Prostate gland (tissue), 2 donors: ENCODE measurements around the gene MAGEB3.

Experiments used
- POLR2A ChIP-seq: fragments of 450-650 bp; IDR thresholded peaks from one replicate; pipeline ENCODE4 v1.6.1; 2016; ENCODE audit warnings: antibody characterized with exemption, mild to moderate bottlenecking
- TF ChIP-seq, protein P1 (sequence below), 4 experiments: fragments of 200-600 bp in 2 of 4; fragments of 450-650 bp in 2 of 4; sonication (generic) in 2 of 4; IDR thresholded peaks; 1 replicate in 3 of 4; 2 replicates in 1 of 4; pipeline ENCODE4 v1.5.1; 2016 to 2019; ENCODE audit warnings: antibody characterized with exemption in 4 of 4, mild to moderate bottlenecking in 2 of 4, moderate library complexity in 2 of 4

GRCh38 chrX:30261012-30261411 lies 30.6 kb downstream of the MAGEB3 start:
- TF ChIP-seq, protein P1, sequence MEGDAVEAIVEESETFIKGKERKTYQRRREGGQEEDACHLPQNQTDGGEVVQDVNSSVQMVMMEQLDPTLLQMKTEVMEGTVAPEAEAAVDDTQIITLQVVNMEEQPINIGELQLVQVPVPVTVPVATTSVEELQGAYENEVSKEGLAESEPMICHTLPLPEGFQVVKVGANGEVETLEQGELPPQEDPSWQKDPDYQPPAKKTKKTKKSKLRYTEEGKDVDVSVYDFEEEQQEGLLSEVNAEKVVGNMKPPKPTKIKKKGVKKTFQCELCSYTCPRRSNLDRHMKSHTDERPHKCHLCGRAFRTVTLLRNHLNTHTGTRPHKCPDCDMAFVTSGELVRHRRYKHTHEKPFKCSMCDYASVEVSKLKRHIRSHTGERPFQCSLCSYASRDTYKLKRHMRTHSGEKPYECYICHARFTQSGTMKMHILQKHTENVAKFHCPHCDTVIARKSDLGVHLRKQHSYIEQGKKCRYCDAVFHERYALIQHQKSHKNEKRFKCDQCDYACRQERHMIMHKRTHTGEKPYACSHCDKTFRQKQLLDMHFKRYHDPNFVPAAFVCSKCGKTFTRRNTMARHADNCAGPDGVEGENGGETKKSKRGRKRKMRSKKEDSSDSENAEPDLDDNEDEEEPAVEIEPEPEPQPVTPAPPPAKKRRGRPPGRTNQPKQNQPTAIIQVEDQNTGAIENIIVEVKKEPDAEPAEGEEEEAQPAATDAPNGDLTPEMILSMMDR (IDR thresholded peaks at IDR 0.05), result no peak
- TF ChIP-seq POLR2A, result no peak
